HG03159 (cell line): Measurements from ENCODE around the gene ENC1.

Experiments
- ATAC-seq: cut with Tn5 transposase; IDR thresholded peaks from one replicate; pipeline ENCODE4 v1.9.1; 2021; ENCODE audit warnings: mild to moderate bottlenecking, moderate library complexity; ENCODE audit not compliant: unreplicated experiment

The ENC1 gene

GRCh38 chr5:74632947-74633356 lies 7.6 kb downstream of the ENC1 start:
- ATAC-seq = no peak

DNA sequence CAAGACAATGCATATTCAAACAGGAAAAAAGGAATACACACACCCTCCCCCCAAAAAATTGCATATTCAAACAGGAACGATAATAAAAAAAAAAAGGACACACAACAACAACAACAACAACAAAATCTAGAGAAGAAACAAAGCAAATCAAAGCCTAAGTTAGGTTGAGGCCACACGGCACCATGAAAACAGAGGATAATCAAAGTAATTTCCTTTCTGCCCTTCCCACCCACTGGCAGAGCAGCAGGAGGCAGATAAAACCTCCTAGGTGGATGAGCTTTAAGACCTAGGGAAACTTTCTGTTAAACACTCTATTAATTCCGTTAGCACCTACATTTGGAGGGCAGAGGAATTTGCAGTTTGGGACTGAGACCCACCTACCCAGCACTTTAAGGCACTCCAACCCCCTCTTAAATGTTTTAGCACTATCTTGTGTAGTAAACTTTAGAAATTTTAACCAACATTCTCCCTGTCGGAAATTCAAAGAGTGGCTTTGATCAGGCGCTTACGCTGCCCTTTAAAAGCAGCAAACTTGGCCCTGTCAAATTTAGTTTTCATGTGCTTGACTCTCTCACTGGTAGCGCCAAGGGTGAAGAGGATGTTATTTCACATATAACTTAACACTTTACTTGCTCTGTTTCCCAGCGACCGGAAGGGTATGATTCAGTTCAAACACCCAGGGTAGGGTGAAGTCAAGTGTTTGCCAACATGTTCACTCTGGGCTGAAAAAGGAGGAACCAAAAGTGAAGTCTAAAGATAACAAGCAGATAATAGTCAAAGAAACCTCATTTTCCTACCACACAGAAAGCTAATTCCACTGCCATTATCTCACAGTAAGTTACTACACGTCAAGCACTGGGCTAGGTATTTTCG lies 9.2 kb downstream of the ENC1 start:
- ATAC-seq = peak; percentile 91

- no peak for ATAC-seq
Observed at GRCh38 chr5:74630453-74631066, 10.0 kb downstream of the ENC1 start.

GRCh38 chr5:74629326-74629725 lies 11.2 kb downstream of the ENC1 start:
- ATAC-seq = no peak

GRCh38 chr5:74628359-74628758 lies 12.2 kb downstream of the ENC1 start:
- ATAC-seq = no peak

- no peak for ATAC-seq
Observed at GRCh38 chr5:74627646-74628279, 12.8 kb downstream of the ENC1 start.

DNA sequence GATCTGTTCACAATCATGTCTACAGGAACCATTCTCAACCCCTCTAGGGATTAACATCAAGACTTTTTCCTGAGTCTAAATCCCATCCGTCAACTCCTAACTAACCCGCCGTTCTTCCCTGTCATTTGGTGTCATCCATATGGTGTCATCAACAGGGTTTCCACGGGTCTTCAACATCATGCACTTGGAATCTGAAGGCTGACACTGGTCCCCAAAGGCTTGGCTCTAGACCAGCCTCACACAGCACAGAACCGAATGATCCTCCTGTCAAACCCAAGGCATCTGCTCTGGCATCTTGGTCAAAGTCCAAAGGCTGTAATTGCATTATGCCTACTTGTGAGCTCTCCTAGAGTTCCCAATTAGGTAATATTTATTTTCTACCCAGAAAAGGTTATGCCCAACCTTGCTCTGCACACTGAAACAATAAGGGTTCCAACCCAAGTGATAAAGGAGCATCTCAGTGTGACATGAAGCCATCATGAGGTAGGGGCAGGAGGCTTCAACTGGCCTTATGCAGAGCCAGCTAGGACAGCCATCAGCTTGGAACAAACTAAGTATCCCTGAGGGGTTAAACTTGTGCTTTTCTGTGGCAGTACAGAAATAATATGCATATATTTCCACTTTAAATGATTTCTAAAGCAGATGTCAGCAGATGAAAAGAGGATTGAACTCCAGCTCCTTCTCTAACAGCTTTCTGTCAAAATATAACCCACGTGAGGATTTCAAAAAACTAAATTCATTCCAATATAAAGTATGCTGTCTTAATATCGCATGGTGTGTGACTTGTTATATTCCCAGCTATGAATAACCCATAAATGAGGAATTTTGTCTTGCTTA lies 13.9 kb downstream of the ENC1 start:
- ATAC-seq = no peak

GRCh38 chr5:74625742-74626241 lies 14.7 kb downstream of the ENC1 start:
- no peak for ATAC-seq

GRCh38 chr5:74624931-74625505 lies 15.5 kb downstream of the ENC1 start:
- ATAC-seq = no peak

DNA sequence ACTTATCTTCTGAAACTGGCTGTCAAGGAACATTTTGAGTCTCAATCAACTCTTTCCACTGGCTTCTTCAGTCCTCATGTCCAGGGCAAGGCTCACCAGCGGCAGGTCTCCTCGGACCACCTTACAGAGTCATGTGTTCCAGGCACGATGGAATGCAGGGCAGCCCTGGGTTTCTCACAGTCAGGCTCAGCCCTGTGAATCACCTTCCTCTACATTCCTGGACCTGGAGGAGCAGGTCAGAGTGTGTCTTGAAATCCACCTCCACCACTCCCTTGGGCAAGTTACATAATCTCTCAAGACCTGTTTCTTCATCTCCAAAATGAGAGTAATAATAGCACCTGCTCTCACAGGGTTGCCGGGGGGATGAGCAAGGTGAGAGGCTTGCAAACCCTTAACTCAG lies 16.0 kb downstream of the ENC1 start:
- no peak for ATAC-seq

GRCh38 chr5:74623748-74624408 lies 16.6 kb downstream of the ENC1 start:
- ATAC-seq = no peak

GRCh38 chr5:74623006-74623611 lies 17.4 kb downstream of the ENC1 start:
- no peak for ATAC-seq

- no peak for ATAC-seq
Observed at GRCh38 chr5:74622122-74622521, 18.4 kb downstream of the ENC1 start.

DNA sequence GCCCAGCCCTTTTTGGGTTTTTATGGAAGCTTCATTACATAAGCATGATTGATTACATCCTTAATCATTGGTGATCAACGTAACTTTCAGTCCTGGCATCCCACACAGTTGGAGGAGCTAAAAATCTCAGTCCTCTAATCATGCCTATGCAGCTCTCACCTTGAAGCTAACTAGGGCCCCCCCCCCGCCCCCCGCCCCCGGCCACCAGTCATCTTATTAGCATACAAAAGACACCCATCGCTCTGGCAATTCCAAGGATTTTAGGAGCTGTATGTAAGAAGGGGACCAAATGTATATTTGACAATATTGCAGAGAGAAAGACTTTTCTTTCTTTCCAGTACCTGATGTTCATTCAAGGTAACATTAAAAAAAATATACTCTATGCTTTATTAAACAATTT lies 19.0 kb downstream of the ENC1 start:
- no peak for ATAC-seq

- no peak for ATAC-seq
Observed at GRCh38 chr5:74619308-74619707, 21.2 kb downstream of the ENC1 start.

DNA sequence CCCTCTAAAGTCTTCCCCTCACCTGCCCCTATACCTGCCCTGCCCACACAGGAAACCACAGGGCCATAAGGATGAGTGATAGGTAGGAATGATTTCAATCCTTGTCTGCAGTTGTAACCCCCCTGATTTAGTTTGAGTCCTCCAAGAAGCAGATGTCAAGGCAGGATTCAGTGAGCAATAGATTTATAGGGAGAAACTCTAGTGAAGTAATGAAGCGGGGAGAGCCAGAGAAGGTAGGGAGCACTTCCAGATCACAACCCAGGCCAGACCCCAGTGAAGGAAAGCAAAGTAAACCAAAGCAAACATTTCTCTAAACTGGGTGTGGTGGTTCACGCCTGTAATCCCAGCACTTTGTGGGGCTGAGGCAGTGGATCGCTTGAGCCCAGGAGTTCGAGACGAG lies 22.4 kb downstream of the ENC1 start:
- ATAC-seq = no peak

DNA sequence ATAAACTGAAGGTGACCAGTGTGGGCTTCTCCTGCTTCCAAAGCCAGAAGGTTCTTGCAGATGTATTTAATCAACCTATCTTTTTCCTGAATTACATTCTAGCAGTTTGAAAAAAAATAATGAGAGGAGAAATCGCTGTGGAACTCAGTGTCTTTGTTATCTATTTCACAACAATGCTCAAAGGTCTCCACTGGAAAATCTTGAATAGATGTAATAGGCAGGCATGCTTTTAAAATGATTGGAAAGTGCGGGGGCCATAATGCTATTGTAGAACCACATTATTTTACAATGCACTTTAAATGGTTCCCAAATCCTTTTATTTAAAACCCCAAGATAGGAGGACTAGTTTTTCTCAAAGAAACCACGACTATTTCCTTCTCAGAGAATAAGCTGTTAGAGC lies 23.3 kb downstream of the ENC1 start:
- ATAC-seq = no peak

GRCh38 chr5:74616236-74617146 lies 24.0 kb downstream of the ENC1 start:
- no peak for ATAC-seq

DNA sequence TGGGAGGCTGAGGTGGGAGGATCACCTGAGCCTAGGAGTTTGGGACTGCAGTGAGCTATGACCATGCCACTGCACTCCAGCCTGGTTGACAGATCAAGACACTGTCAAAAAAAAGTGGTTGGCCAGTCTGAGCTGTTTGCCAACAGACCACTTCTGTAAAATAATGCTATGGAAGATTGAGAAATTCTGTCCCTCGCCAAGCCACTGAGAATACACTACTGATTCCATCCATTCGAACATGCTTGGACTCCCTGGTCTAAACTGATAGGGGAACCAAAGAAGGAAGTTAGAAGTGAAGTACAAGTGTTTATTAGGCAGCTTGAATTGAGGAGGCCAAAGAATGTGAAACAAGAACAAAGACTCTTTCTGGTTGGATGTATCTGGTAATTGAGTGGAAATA lies 27.2 kb downstream of the ENC1 start:
- ATAC-seq = no peak
